Measurements from ENCODE around the gene HECTD4.

Gene HECTD4

DNA sequence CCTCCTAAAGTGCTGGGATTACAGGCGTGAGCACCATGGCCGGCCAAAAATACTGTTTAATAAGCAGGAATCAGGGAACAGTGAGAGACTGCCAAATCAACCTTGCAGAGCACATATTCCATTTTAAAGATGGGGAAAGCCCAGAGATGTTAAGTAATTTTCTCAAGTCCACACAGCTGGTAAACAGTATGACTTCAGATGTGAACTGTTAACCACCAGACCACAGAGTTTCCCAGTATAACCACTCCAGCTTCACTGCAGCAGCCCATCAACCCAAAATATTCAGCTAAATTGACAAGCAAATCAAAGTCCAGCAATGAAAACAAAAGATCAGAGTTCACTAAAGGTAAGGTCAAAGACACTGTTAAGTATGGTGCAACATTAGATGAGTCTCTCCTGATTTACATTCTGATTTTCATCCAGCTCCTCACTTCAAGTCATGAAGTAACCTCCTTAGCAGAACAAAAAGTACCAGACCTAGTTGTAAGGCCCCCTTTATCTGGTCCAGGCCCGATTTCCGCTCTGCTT lies 174.8 kb downstream of the HECTD4 start:
- Histone ChIP-seq H3K9me2 (replicated peaks; ENCODE audit: low read depth, low read length) (no peaks in the 10 kb centered on the region), H2AFZ (ENCODE audit: low read length) (no peak overlapping the region), H3K4me3 (ENCODE audit: low read length, poor library complexity, severe bottlenecking) (no peak overlapping the region), H3K27me3 (ENCODE audit: insufficient read depth, low read length, poor library complexity, severe bottlenecking) (no peaks in the 10 kb centered on the region), H4K20me1 (ENCODE audit: insufficient read depth, low read length, poor library complexity, severe bottlenecking) (no peaks in the 10 kb centered on the region), H3K79me2 (ENCODE audit: insufficient read depth, low read length) (no peaks in the 10 kb centered on the region), H3K9me3 (ENCODE audit: insufficient read depth, low read depth, low read length) (no peaks in the 10 kb centered on the region), H3K4me2 (ENCODE audit: low read depth, low read length, poor library complexity, severe bottlenecking) (no peak overlapping the region), H3K4me1 (ENCODE audit: insufficient read depth, low read length, poor library complexity, severe bottlenecking) (no peaks in the 10 kb centered on the region), H3K36me3 (ENCODE audit: insufficient read depth, low read length) (peaks cover 62% of the 10 kb centered on the region; the same call in 1 of the 2 replicates), H3K9ac (ENCODE audit: low read depth, low read length, poor library complexity, severe bottlenecking) (no peak overlapping the region), H3F3A (ENCODE audit: low read depth) (no peaks in the 10 kb centered on the region)
- TF ChIP-seq, protein P1, sequence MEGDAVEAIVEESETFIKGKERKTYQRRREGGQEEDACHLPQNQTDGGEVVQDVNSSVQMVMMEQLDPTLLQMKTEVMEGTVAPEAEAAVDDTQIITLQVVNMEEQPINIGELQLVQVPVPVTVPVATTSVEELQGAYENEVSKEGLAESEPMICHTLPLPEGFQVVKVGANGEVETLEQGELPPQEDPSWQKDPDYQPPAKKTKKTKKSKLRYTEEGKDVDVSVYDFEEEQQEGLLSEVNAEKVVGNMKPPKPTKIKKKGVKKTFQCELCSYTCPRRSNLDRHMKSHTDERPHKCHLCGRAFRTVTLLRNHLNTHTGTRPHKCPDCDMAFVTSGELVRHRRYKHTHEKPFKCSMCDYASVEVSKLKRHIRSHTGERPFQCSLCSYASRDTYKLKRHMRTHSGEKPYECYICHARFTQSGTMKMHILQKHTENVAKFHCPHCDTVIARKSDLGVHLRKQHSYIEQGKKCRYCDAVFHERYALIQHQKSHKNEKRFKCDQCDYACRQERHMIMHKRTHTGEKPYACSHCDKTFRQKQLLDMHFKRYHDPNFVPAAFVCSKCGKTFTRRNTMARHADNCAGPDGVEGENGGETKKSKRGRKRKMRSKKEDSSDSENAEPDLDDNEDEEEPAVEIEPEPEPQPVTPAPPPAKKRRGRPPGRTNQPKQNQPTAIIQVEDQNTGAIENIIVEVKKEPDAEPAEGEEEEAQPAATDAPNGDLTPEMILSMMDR (conservative IDR thresholded peaks at IDR 0.05; ENCODE audit: low read length), result no peak
- no peak for TF ChIP-seq EZH2phosphoT487 (IDR thresholded peaks at IDR 0.05; ENCODE audit: borderline replicate concordance)

DNA sequence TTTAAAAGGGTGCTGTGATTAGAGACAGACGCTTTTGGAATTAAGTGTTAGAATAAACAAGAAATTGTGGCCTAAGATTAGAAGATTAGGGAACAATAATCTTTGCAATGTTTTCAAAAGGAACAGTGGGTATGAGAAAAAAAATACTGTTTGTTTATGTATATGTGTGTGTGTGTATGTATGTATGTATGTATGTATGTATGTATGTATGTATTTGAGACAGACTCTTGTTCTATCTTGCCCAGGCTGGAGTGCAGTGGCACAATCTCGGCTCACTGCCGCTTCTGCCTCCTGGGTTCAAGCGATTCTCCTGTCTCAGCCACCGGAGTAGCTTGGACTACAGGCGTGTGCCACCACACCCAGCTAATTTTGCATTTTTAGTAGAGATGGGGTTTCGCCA lies 175.3 kb downstream of the HECTD4 start:
- Histone ChIP-seq H2AFZ (ENCODE audit: low read length) (no peak overlapping the region), H3K36me3 (ENCODE audit: insufficient read depth, low read length) (peaks cover 60% of the 10 kb centered on the region; the same call in 1 of the 2 replicates)

DNA sequence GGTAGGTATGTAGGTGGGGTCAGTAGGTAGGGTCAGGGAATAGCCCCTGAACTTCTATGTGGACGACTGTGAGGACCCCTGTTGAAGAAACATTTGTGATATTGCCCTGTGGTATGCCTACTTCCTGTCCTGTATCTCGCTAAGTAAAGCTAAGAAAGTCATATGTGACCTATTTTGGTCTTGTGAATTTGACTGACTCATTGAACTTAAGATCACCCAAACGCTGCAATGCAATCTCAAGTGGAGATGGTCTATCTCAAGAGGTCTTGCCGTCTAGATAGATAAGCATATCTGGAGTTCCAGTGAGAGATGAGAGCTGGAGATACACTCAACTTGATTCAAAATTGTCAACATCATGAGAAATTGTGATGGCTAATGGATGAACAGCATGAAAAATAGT lies 183.1 kb downstream of the HECTD4 start:
- Histone ChIP-seq H3K4me1 (ENCODE audit: insufficient read depth, low read length, poor library complexity, severe bottlenecking) (no peaks in the 10 kb centered on the region), H3K9me2 (replicated peaks; ENCODE audit: low read depth, low read length) (no peaks in the 10 kb centered on the region), H3K79me2 (ENCODE audit: insufficient read depth, low read length) (no peaks in the 10 kb centered on the region), H3K9me3 (ENCODE audit: insufficient read depth, low read depth, low read length) (no peaks in the 10 kb centered on the region), H4K20me1 (ENCODE audit: insufficient read depth, low read length, poor library complexity, severe bottlenecking) (no peaks in the 10 kb centered on the region), H3K9ac (ENCODE audit: low read depth, low read length, poor library complexity, severe bottlenecking) (no peak overlapping the region), H3F3A (ENCODE audit: low read depth) (no peaks in the 10 kb centered on the region), H3K4me3 (ENCODE audit: low read length, poor library complexity, severe bottlenecking) (no peak overlapping the region), H3K36me3 (ENCODE audit: insufficient read depth, low read length) (peaks cover 51% of the 10 kb centered on the region; the same call in 1 of the 2 replicates), H3K4me2 (ENCODE audit: low read depth, low read length, poor library complexity, severe bottlenecking) (no peak overlapping the region), H2AFZ (ENCODE audit: low read length) (no peak overlapping the region), H3K27me3 (ENCODE audit: insufficient read depth, low read length, poor library complexity, severe bottlenecking) (no peaks in the 10 kb centered on the region)
- no peak for TF ChIP-seq EZH2phosphoT487 (IDR thresholded peaks at IDR 0.05; ENCODE audit: borderline replicate concordance)
- TF ChIP-seq, protein P1 (conservative IDR thresholded peaks at IDR 0.05; ENCODE audit: low read length), result no peak

More for the DNA sequence above, 175.3 kb downstream of the HECTD4 start:
- no peaks in the 10 kb centered on the region for H3K27me3 ChIP-seq (ENCODE audit: insufficient read depth, low read length, poor library complexity, severe bottlenecking)
- no peaks in the 10 kb centered on the region for H4K20me1 ChIP-seq (ENCODE audit: insufficient read depth, low read length, poor library complexity, severe bottlenecking)
- no peak overlapping the region for H3K9ac ChIP-seq (ENCODE audit: low read depth, low read length, poor library complexity, severe bottlenecking)
- no peak overlapping the region for H3K4me2 ChIP-seq (ENCODE audit: low read depth, low read length, poor library complexity, severe bottlenecking)
- H3F3A ChIP-seq (ENCODE audit: low read depth), result no peaks in the 10 kb centered on the region
- H3K9me3 ChIP-seq (ENCODE audit: insufficient read depth, low read depth, low read length), result no peaks in the 10 kb centered on the region
- H3K4me1 ChIP-seq (ENCODE audit: insufficient read depth, low read length, poor library complexity, severe bottlenecking), result no peaks in the 10 kb centered on the region
- no peaks in the 10 kb centered on the region for H3K9me2 ChIP-seq (replicated peaks; ENCODE audit: low read depth, low read length)
- no peak overlapping the region for H3K4me3 ChIP-seq (ENCODE audit: low read length, poor library complexity, severe bottlenecking)
- H3K79me2 ChIP-seq (ENCODE audit: insufficient read depth, low read length), result no peaks in the 10 kb centered on the region
- TF ChIP-seq, protein P1 (conservative IDR thresholded peaks at IDR 0.05; ENCODE audit: low read length), result no peak
- TF ChIP-seq EZH2phosphoT487 (IDR thresholded peaks at IDR 0.05; ENCODE audit: borderline replicate concordance), result no peak

Measured in Loucy (cell line).